IPS DF 4.7 (cell line): ENCODE measurements around the gene PDXP.
"Not testable (repeated sequence)": the region's sequence is repeated elsewhere in the genome, so short reads cannot be mapped to it uniquely, and the experiment has no call there.

Experiments
- DNase-seq: peaks from one replicate; pipeline ENCODE4 v3.0.0-alpha.2; 2013; ENCODE audit warnings: low spot score; ENCODE audit errors: extremely low read depth

PDXP gene, protein sequence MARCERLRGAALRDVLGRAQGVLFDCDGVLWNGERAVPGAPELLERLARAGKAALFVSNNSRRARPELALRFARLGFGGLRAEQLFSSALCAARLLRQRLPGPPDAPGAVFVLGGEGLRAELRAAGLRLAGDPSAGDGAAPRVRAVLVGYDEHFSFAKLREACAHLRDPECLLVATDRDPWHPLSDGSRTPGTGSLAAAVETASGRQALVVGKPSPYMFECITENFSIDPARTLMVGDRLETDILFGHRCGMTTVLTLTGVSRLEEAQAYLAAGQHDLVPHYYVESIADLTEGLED

DNA sequence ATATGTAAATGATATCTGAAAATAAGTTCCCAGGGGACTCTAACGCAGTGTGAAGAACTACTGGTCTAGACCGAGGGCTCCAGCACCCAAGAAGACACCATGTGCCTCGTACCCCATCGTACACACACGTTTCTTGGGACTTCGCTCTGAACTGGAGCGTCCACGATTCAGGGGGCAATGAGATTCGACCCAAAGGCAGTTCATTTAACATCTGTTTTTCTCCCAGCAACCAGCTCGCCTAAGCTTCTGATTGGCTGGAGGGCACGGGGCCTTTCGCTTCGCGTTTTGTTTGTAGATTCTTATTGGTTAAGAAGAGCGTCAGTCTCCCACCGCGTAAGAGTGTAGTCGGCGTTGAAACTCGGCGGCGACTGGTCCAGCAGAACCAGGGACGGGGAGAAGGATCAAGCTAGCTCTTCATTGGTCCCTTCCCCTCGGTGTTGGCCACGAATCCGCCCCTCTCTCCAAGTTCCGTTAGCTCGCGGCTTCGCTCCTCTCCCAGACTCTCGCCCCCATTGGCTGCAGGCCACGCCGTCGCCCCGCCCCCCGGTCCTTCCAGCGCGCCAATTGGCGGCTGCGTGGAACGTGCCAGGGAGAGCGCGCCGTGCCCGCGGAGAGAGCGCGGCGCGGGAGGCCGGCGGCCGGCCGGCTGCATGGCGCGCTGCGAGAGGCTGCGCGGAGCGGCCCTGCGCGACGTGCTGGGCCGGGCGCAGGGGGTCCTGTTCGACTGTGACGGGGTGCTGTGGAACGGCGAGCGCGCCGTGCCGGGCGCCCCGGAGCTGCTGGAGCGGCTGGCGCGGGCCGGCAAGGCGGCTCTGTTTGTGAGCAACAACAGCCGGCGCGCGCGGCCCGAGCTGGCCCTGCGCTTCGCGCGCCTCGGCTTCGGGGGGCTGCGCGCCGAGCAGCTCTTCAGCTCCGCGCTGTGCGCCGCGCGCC is at the start of gene PDXP:
Gene PDXP (plus strand): TSS at position 591 of the 933 bp plus-strand sequence. CDS start 60 bp downstream, at position 651.
- DNase-seq, result peak; percentile 98

DNA sequence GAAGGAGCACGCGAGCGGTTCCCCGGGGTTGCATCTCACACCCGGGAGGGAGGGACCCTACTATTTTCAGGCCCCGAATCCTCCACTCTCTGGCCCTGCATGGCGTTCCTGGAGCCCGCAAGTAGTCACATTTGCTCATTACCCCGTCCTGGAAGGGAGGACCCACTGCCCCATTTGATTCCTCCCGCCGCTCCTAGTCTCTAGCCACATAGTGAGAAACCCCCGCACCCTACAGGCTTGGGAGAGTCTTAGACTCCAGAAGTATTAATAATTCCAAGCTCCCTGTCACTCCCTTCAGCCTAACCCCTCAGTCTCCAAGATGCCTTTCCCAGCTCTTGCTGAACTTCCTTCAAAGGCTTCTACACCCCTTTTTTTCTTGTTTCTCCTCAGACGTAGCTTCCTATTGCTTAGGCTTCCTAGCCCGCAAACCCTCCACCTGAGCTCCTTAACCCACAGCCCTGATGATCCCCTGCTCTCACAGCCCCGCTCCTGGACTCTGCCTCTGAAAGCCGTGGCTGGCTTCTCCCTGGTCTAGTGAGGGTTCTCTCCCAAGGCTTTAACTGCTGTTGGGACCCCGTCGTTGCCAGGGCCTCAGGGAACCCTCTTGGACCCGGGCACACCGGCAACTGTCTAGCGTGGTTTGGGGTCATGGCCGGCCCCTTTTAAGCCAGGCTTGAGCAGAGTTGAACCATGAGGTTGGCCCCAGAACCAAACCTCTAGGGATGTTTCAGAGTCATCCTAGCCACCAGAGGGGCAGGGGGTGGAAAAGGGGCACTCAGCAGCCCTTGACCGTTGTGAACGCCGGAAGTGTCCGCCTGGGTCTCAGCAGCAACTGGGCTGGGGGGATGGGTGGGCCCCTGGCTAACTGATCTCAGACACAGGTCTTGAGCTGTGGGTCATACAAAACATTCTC is 49.0 kb upstream of the PDXP start:
- no peak for DNase-seq

DNA sequence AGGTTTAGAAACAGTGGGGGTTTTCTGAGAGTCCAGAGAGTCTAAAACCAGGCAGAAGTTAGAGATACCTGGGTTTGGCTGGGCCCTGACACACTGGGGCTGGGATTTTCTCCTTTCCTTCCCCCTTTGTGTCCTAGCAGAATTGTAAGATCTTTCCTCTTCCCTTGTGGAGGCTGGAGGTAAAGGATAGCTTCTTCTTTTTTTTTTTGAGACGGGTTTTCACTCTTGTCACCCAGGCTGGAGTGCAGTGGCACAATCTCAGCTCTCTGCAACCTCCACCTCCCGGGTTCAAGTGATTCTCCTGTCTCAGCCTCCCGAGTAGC is 48.4 kb upstream of the PDXP start:
- not testable (repeated sequence) for DNase-seq

DNA sequence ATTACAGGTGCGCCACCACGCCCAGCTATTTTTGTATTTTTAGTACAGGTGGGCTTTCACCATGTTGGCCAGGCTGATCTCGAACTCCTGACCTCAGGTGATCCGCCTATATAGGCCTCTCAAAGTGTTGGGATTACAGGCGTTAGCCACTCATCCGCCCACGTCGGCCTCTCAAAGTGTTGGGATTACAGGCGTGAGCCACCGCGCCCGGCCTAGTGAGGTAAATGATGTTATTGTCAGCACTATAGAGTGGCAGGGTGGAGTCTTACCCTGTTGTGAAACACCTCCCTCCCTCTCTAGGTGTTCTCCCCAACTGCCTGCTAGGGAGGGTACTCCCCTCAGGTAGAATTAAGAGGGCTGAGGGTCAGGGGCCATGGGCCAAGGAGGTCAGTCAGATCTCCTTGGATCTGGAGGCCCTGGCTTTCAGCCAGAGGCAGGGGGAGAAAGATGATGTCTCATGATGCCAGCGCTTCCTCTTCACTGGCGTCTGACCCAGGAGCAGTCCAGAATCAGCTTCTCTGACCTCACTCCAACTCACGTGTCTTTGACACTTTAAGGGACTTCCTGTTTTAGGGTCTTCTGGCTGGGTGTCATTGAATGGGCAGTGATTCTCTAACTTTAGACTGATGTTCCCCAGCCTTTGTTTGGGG is 47.9 kb upstream of the PDXP start:
- no peak for DNase-seq

DNA sequence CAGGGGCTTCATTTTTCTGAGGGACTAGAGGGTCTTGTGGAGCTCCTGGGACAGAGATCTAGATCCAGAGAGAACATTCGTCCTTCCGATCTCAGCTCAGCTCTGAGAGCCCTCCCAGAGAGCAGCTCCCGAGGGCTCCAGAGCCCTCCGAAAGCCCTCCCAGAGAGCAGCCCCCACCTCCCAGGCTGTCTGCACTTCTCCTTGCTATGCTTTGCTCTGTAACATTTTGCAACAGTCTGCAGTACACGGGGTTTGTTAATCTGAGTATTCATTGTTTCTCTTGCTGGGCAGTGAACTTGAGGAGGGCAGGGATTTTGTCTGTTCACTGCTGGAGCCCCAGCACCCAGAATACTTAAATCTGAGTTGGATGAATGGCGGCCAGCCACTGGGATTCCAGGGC is 47.3 kb upstream of the PDXP start:
- DNase-seq, result no peak

DNA sequence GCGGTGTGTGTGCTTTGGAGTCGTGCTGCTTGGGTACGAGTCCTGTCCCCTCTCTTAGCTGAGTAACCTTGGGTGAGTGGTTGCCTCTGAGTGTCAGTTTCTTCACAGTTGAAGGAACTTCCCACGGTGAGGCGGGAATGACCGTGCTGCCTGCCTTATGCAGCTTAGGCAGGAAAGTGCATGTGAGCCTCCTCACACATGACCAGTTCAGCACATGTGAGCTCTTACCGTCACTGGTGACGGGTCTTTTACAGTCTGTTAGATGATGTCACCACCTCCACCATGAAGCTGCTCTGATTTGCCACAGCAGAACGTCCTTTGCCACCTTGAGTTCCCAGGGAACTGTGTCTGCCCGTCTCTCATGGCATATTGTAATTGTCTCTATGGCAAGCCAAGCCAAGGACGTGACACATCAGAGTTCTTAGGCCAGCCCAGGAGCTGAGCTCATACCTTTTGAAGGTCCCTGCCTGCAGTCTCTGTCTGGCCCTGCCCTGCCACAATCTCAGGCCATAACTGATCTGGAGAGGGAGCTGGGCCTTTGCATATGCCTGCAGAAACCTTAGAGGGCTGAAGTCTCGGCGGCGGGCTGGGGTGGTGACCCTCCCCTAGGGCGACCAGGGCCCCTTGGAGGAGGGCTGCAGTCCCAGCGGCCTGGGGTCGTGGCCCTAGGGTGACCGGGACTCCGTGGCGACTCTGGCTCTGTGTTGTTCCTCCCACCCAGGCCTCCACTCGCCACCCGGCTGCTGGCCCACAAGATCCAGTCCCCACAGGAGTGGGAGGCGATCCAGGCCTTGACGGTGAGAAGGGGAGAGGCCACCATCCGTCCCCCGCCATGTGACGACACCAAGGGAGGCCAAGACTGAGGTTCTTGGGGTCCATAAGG is 42.1 kb upstream of the PDXP start:
- DNase-seq, result no peak

DNA sequence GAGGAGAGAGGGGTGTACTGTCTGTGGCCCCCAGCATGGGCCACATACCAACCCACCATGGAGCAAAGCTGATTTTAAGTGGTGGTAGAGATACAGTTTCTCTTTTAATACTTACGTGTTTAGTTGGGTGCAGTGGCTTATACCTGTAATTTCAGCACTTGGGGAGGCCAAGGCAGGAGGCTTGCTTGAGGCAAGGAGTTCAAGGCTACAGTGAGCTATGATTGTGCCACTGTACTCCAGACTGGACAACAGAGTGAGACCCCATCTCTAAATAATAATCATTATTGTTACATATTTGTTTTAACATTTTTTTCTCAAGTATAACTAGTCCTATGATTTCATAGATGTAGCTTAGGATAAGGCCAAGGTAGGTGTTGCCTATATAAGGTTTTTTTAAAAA is 41.1 kb upstream of the PDXP start:
- no peak for DNase-seq

DNA sequence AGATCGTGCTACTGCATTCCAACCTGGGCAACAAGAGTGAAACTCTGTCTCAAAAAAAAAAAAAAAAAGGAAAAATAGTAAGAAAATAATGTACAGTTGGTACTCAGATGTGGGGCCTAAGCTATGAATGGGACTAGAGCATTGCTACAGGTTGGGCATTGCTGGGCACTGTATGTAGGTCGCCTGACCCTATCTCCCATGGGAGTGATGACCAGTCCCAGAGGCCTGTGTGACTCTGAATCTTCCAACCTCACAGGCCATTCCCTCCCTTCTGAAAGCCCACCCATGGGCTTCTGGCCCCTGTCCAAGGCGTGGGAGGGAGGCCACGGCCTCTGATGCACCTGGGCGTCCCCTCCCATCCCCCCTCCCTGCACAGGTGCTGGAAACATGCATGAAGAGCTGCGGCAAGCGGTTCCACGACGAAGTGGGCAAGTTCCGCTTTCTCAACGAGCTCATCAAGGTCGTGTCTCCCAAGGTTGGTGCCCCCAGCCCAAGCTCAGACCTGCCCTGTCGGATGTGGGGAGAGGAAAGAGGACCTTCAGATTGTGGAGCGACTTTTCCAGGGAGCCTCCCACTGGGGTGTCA is 40.4 kb upstream of the PDXP start:
- no peak for DNase-seq

DNA sequence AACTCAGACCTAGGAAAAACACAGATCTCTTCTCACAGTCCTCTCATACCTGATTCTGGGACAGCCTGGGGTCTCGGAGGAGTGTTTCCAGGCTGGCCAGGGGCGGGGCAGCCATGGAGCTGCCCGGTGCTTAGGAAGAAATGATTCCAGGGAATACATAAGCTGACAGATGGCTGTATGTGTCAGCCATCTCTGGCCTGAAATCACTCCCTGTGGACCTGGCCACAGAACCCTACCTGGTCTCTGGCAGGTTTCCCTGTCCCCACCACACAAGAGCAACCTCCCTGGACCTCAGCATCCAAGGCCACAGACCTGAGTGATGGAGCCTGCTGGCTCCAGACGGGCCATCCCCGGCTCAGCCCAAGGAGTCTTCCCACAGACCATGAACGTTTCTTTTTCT is 39.8 kb upstream of the PDXP start:
- DNase-seq, result no peak

DNA sequence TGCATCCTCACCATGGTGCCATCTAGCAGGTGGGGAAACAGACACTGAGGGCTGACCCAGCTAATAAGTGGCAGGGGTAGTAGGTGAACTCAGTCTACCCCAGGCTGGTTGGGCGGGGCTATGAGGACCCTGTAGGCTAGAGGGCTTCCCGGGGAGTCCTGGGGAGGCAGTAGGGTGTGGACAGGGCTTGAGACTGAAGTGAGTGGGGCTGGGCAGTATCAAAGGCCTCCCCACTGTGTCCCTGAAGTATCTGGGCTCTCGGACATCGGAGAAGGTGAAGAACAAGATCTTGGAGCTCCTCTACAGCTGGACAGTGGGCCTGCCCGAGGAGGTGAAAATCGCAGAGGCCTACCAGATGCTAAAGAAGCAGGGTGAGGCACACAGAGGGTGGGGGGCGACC is 38.5 kb upstream of the PDXP start:
- DNase-seq, result no peak

DNA sequence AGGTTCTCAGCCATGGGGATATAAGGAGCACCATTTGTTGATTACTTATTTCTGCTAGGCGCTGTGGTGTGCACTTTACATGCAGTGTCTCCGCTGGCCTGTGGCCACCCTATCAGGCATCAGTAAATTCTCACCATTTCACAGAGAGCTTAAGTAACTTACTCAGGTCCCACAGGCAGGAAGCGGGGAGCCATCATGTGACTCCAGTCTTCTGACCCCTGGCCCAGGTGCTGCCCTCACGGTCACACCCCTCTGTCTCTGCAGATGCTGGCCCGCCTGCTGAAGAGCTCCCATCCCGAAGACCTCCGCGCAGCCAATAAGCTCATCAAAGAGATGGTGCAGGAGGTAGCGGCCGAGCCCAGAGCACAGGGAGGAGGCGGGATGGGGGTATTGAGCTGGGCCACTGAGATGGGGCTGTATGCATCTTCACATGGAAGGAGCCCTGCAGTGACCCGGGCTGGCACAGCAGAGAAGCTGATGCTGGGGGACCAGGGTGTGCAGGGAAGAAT is 37.1 kb upstream of the PDXP start:
- DNase-seq, result no peak

DNA sequence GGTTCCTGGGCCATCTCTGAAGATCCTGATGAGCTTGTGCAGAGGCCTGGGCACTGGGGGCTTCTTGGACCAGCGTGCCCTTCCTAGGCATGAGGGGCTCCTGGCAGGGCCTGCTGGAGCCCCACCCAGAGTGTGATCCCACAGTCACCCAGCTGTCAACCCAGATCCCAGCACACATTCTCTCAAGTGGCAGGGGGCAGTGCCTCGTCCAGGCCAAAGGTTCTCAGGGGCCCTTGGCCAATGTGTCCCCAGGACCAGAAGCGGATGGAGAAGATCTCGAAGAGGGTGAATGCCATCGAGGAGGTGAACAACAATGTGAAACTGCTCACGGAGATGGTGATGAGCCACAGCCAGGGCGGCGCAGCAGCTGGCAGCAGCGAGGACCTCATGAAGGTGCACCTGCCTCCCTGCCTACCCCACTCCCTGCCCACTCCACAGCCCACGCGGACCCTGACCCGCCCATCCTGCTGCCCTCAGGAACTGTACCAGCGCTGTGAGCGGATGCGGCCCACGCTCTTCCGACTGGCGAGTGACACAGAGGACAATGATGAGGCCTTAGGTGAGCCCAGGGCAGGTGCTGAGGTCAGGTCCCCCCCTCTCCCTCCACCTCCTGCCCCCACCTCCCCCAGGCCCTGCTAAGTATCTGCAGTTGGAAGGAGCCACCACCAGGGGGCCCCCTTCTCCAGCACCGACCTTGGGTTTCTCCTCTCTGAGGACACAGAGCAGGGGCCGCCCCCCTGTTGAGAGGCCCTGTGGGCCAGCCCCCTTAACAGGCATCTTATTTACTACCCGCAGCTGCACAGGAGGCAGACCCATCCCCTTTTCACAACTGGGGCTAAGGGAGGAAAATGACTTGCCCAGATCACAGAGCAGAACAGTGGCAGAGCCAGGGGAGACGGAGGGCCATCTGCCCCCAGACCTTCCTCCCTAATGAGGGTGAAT is 35.2 kb upstream of the PDXP start:
- DNase-seq, result no peak

DNA sequence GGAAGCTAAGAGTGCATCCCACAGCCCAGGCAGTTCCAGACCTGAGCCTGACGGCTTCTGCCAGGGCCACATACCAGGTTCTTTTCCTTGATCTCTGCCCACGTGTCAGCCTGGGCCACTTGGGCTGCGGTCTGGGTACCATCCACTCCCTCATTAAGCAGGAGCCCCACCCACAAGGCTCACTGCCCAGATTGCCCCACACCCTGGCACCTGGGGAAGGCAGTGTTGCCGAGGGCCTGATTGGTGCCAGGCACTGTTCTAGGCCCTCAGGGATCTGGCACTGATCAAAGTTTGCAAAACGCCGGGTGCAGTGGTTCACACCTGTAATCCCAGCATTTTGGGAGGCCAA is 34.5 kb upstream of the PDXP start:
- no peak for DNase-seq

DNA sequence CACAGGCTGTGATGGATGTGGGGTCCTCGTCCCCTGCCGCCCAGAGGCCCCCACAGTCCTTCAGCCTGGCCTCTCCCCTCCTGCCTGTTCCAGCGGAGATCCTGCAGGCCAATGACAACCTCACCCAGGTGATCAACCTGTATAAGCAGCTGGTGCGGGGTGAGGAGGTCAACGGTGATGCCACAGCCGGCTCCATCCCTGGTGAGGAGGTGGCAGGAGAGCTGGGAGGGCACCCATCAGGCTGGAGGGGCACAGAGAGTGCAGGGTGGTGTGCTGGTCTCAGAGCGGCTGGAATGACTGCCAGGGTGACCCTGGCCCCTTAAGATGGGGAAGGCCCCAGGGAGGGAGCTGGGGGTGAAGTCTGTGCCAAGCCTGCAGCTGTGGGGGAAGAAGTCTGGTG is 33.6 kb upstream of the PDXP start:
- DNase-seq, result no peak

DNA sequence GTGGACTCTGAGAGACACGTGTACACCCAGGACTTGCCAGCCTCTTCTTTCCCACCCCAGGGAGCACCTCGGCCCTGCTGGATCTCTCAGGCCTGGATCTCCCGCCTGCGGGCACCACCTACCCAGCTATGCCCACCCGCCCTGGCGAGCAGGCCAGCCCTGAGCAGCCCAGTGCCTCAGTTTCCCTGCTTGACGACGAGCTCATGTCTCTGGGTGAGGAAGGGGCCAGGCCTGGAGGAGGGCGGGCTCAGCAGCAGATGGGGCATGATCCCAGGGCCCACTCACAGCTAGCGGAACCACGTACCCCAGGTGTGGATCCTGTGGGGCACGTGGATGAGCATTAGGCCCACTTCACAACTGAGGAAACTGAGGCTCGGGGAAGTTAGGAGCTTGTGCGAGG is 32.8 kb upstream of the PDXP start:
- no peak for DNase-seq

DNA sequence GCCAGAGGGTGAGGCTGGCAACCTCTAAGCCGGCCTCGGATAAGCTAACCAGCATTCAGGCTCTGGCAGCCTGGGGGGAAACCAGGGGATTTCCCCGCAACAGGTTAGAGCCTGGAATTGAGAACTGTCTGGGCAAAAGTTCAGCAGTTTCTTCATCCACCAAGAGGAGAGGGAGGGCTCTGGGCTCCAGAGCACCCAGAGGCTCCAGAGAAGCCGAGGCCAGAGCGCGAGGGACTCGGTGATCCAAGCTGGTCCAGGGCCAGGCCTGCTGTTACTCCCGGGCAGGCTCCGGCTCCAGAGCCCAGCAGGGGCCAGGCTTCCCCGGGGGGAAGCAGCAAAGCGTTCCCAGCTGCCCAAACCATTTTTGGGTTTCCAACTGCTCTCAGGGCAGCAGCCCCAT is 32.4 kb upstream of the PDXP start:
- no peak for DNase-seq

DNA sequence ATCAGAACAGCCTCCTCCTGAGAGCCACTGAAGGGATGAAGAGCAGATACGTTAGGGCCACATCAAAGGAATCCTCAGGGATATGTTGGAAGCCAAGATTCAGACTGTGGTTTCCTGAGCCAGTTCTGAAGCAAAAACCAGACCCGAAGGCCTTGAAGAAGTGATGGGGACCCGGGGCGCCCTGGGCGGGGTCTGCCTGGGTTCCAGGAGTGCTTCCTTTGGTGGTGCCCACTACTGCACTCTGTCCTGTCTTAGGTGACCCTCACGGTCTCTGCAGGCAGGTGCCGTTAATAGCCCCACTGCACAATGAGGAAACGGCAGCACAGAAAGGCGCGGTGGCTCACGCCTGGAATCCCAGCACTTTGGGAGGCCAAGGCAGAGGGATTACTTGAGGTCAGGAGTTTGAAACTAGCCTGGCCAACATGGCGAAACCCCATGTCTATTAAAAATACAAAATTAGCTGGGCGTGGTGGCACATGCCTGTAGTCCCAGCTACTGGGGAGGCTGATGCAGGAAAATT is 31.9 kb upstream of the PDXP start:
- no peak for DNase-seq

DNA sequence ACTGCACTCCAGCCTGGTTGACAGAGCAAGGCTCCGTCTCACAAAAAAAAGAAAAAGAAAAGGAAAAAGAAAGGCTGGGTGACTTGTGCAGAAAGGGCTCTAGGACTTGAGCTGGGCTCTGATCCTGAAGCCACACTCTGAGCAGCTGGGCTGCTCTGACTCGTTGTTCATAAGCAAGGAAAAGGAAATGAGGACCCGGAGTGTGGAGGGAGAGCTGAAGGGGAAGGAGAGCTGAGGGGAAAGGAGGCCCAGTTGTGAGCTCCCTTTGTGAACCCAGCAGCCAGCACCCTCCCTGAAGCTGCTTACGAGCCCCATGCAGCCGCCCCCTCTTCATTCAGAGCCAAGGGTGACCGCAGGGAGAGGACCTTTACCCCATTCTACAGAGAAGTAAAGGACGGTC is 31.4 kb upstream of the PDXP start:
- DNase-seq, result no peak
